ENCODE data around the gene TMEM259.

Gene TMEM259

GRCh38 chr19:1055028-1055425 is 34.1 kb upstream of the TMEM259 start:
- no peak for TF ChIP-seq CTCF (IDR thresholded peaks at IDR 0.05; ENCODE audit: low read depth, low read length, missing control alignments)
- DNase-seq (ENCODE audit: extremely low read depth, low read depth) = no peak
- H3K4me3 ChIP-seq (replicated peaks; ENCODE audit: low read depth, low read length) = no peak overlapping the region

- no peak for TF ChIP-seq CTCF (IDR thresholded peaks at IDR 0.05; ENCODE audit: low read depth, low read length, missing control alignments)
- no peak overlapping the region for H3K4me3 ChIP-seq (replicated peaks; ENCODE audit: low read depth, low read length)
- no peak for DNase-seq (ENCODE audit: extremely low read depth, low read depth)
These were observed 33.4 kb upstream of the TMEM259 start for GRCh38 chr19:1054102-1055027.

GRCh38 chr19:1053176-1054101 is 32.5 kb upstream of the TMEM259 start:
- TF ChIP-seq CTCF (IDR thresholded peaks at IDR 0.05; ENCODE audit: low read depth, low read length, missing control alignments) = no peak
- H3K4me3 ChIP-seq (replicated peaks; ENCODE audit: low read depth, low read length) = no peak overlapping the region
- no peak for DNase-seq (ENCODE audit: extremely low read depth, low read depth)

- H3K4me3 ChIP-seq (replicated peaks; ENCODE audit: low read depth, low read length) = no peak overlapping the region
- DNase-seq (ENCODE audit: extremely low read depth, low read depth) = no peak
- no peak for TF ChIP-seq CTCF (IDR thresholded peaks at IDR 0.05; ENCODE audit: low read depth, low read length, missing control alignments)
These were observed 31.5 kb upstream of the TMEM259 start for GRCh38 chr19:1052349-1052975.

GRCh38 chr19:1051791-1052190 is 30.9 kb upstream of the TMEM259 start:
- no peak for DNase-seq (ENCODE audit: extremely low read depth, low read depth)
- no peak for TF ChIP-seq CTCF (IDR thresholded peaks at IDR 0.05; ENCODE audit: low read depth, low read length, missing control alignments)
- no peak overlapping the region for H3K4me3 ChIP-seq (replicated peaks; ENCODE audit: low read depth, low read length)

- no peak for DNase-seq (ENCODE audit: extremely low read depth, low read depth)
- H3K4me3 ChIP-seq (replicated peaks; ENCODE audit: low read depth, low read length) = no peak overlapping the region
- TF ChIP-seq CTCF (IDR thresholded peaks at IDR 0.05; ENCODE audit: low read depth, low read length, missing control alignments) = no peak
These were observed 30.3 kb upstream of the TMEM259 start for GRCh38 chr19:1050989-1051788.

All from HFF-Myc (cell line).